Skeletal muscle tissue (tissue), 4 donors: ENCODE results near the gene CIAO2B. TPM values are rescaled to one million over a fixed set of nuclear protein-coding genes. Genes with fewer than 3 reads are reported as not detected.

Source experiments
- H3K27ac ChIP-seq: one replicate; pipeline ENCODE4 v1.7.0; 2013; ENCODE audit warnings: mild to moderate bottlenecking, low read depth, low read length, inconsistent platforms
- H3K27me3 ChIP-seq, 3 donors: one replicate each; pipeline ENCODE4 v1.7.0; 2013; ENCODE audit warnings: low read length in 3 of 3; ENCODE audit not compliant: control insufficient read depth in 3 of 3, insufficient read depth in 3 of 3
- H3K36me3 ChIP-seq, 3 donors: one replicate each; pipeline ENCODE4 v1.7.0; 2013; ENCODE audit warnings: low read length in 3 of 3; ENCODE audit not compliant: control insufficient read depth in 3 of 3, insufficient read depth in 3 of 3
- H3K4me1 ChIP-seq, 3 donors: one replicate each; pipeline ENCODE4 v1.7.0; 2013; ENCODE audit warnings: low read length in 3 of 3, mild to moderate bottlenecking in 3 of 3; ENCODE audit not compliant: control insufficient read depth in 3 of 3, insufficient read depth in 3 of 3
- H3K4me3 ChIP-seq, 3 donors: one replicate each; pipeline ENCODE4 v1.7.0; 2013; ENCODE audit warnings: low read length in 3 of 3
- H3K9ac ChIP-seq, 3 donors: one replicate each; pipeline ENCODE4 v1.7.0; 2013; ENCODE audit warnings: low read length in 3 of 3, mild to moderate bottlenecking in 3 of 3, moderate library complexity in 2 of 3, low read depth in 1 of 3
- H3K9me3 ChIP-seq, 3 donors: one replicate each; pipeline ENCODE4 v1.7.0; 2013; ENCODE audit warnings: low read length in 3 of 3; ENCODE audit not compliant: control insufficient read depth in 3 of 3
- total RNA-seq: library from RNA; depleted of rRNA; stranded (reverse); fragments of >200 nt; gene quantifications from one replicate; pipeline ENCODE4 v1.2.3, GENCODE V29; 2014
- donor health status: Osteomylitis.

CIAO2B gene
- total RNA-seq, 1 donor from 2014 or later, result 95.0 TPM

- H3K36me3 ChIP-seq, result peaks cover 11 to 19% (median 13%) of the 10 kb centered on the region in 3 donors
- no peak overlapping the region for H3K9ac ChIP-seq
- no peaks in the 10 kb centered on the region for H3K27me3 ChIP-seq
- H3K4me1 ChIP-seq, result peaks cover 60 to 80% (median 71%) of the 10 kb centered on the region in 3 donors
- no peak overlapping the region for H3K27ac ChIP-seq
- no peaks in the 10 kb centered on the region for H3K9me3 ChIP-seq
- H3K4me3 ChIP-seq, result no peak overlapping the region
Measured at GRCh38 chr16:66931665-66932064, 2.5 kb downstream of the CIAO2B start.

DNA sequence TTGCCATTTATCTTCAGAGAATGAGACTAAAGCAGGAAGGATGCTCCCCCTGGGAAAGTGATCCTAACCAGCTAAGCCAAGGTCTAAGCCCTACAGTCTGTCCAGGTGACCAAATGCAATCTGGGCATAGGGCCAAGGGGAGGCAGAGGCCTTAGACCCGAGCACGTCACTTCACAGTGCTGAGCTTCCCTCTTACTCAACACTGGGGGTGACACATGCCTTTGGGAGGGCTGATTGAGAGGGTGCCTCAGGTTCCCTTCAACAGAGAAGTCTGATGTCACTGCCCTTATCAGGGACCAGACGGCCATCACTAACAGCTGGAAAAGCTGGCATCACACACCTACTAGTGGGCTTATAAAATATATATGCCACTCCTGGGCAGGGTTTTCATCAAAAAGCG lies 4.0 kb downstream of the CIAO2B start:
- Histone ChIP-seq H3K27me3 (no peaks in the 10 kb centered on the region), H3K9ac (peak overlapping the region in 2 of 3 donors; percentile 29 to 50), H3K27ac (peak overlapping the region; percentile 98), H3K4me1 (peaks cover 54 to 79% (median 69%) of the 10 kb centered on the region in 3 donors), H3K9me3 (no peaks in the 10 kb centered on the region), H3K4me3 (no peak overlapping the region), H3K36me3 (peaks cover 11 to 19% (median 13%) of the 10 kb centered on the region in 3 donors)

DNA sequence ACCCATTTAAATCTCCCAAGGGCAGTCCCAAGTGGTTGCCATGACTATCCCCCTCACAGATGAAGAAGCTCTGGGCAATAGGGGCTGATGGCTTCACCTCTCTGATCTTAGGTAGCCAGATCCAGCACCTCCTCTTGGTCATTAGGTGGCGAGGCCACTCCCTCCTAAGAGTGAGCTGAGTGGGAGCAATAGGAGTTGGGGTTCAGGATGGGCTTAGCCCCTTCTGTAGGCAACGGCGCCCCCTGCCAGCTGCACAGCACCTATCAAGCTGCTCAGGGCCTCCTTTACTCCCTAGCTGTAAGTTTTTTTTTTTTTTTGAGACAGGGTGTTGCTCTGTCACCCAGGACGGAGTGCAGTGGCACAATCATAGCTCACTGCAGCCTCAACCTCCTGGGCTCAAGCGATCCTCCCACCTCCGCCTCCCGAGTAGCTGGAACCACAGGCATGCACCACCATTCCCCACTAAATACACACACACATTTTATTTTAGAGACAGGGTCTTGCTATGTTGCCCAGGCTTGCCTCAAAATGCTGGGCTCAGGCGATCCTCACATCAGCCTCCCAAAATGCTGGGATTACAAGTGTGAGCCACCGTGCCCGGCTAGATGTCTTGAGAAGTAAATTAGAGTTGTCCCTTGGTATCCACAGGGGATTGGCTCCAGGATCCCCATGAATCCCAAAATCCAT lies 5.4 kb downstream of the CIAO2B start:
- Histone ChIP-seq H3K36me3 (peaks cover 15 to 23% (median 15%) of the 10 kb centered on the region in 3 donors), H3K27ac (peak overlapping the region; percentile 98), H3K9ac (peak overlapping the region; percentile 42 to 73 (median 69)), H3K27me3 (no peaks in the 10 kb centered on the region), H3K9me3 (no peaks in the 10 kb centered on the region), H3K4me1 (peaks cover 54 to 78% (median 71%) of the 10 kb centered on the region in 3 donors), H3K4me3 (peak overlapping the region; percentile 1 to 54 (median 42))

- H3K9me3 ChIP-seq, result no peaks in the 10 kb centered on the region
- peaks cover 21 to 30% (median 23%) of the 10 kb centered on the region in 3 donors for H3K36me3 ChIP-seq
- peaks cover 51 to 78% (median 71%) of the 10 kb centered on the region in 3 donors for H3K4me1 ChIP-seq
- peak overlapping the region; percentile 1 to 84 (median 54) for H3K4me3 ChIP-seq
- peaks cover 0 to 5% (median 0%) of the 10 kb centered on the region in 3 donors for H3K27me3 ChIP-seq
- peak overlapping the region; percentile 98 for H3K27ac ChIP-seq
- H3K9ac ChIP-seq, result peak overlapping the region; percentile 69 to 79 (median 73)
Measured at GRCh38 chr16:66927918-66928649, 6.1 kb downstream of the CIAO2B start.

DNA sequence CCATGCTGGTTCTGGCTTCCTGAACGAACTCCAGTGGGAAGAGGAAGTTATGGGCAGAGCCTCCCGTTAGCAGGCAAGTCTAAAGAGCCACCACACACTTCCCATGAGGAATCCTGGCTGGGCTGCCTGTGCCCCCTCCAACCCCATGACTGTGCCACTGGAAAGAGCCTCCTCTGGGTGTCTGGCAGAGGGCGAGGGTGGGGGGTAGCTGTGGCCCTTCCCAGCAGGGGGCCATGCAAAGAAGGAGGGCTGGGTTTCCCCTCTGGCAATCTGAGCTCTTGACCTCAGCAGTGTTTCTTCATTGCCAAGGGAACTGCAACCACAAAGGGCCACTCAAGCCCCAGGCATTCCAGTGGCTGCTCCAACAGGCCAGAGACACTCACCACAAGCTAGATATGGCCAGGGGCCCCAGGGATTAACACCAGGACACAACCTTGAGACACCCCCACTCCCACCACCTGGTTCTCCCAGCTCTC lies 7.2 kb downstream of the CIAO2B start:
- peaks cover 0 to 7% (median 0%) of the 10 kb centered on the region in 3 donors for H3K27me3 ChIP-seq
- H3K36me3 ChIP-seq, result peaks cover 14 to 29% (median 15%) of the 10 kb centered on the region in 3 donors
- H3K4me3 ChIP-seq, result peak overlapping the region in 1 of 3 donors; percentile 84
- H3K27ac ChIP-seq, result peak overlapping the region; percentile 98
- peaks cover 44 to 75% (median 69%) of the 10 kb centered on the region in 3 donors for H3K4me1 ChIP-seq
- no peaks in the 10 kb centered on the region for H3K9me3 ChIP-seq
- peak overlapping the region; percentile 79 to 91 (median 91) for H3K9ac ChIP-seq

DNA sequence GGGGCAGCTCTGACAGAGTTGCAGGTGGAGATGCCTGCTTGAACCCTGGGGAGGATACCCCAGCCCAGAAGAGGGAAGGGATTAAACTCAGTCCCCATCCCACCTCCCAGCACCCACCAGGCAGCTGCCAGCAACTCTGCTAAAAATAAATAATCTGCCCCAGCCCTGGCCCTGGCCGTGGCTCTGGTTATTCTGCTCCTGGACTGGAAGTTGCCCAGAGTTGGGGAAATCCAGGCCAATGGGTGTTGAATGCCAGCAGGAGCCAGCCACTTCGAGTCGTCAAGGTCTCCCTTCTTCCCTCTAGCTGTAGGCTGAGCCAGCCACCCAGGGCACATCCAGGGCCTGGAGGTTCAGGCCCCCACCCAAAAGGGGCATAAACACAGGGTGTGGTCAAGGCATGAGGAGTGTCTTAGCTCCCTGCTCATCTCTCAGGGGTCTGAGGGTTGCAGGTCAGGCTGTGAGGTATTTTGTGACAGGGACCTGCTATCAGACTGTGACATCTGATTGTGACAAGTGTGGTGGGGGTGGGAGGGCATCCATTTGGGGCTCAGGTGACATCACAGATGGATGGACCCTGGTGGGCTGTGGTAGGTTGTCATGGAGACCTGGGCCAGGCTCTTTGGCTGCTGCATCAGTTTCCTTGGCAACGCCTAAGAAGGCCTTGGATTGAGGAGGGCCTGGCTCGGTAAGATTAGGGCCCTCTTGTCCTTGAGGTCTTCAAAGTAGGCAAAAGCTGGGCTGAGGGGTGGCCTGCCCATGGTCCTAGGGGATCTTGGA lies 7.8 kb downstream of the CIAO2B start:
- H3K4me1 ChIP-seq, result peaks cover 47 to 79% (median 75%) of the 10 kb centered on the region in 3 donors

DNA sequence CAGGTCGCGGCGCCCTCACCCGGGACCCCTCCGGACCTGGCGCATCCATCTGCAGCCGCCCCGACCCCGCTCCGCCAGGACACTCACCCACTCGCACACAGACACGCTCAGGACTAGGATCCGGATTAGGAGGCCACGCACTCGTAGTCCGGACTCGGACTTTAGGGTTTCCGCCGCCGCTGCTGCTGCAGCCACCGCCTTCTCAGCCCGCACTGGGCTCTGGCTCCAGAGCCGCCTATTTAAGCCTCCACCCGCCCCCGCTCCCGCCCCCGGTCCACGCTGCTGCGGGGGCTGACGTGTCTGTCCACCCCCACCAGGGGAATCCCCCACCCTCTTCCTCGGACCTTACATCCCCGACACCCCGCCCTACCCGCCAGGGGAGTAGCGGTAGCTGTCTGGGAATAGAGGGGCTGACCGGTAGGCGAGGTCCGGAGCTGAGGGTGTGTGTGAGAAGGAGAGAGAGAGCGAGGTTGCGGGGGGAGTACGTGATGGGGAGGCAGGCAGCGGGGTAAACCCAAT lies 8.8 kb downstream of the CIAO2B start, which contains the start of gene RRAD:
Gene RRAD (minus strand): TSS at position 214 of the 519 bp plus-strand sequence. CDS start 356 bp downstream, outside the sequence.
- peak within 1 kb of the TSS; percentile 79 to 91 (median 91) for H3K9ac ChIP-seq
- H3K9me3 ChIP-seq, result no peaks in the 10 kb centered on the region
- peak within 1 kb of the TSS; percentile 98 for H3K27ac ChIP-seq
- peaks cover 13 to 24% (median 15%) of the 10 kb centered on the region in 3 donors for H3K36me3 ChIP-seq
- H3K4me1 ChIP-seq, result peaks cover 53 to 83% (median 82%) of the 10 kb centered on the region in 3 donors
- peak within 1 kb of the TSS; percentile 82 to 88 (median 84) for H3K4me3 ChIP-seq
- H3K27me3 ChIP-seq, result peaks cover 0 to 7% (median 0%) of the 10 kb centered on the region in 3 donors

More for the DNA sequence above, 7.8 kb downstream of the CIAO2B start:
- H3K27ac ChIP-seq, result peak overlapping the region; percentile 98
- H3K36me3 ChIP-seq, result peaks cover 13 to 28% (median 15%) of the 10 kb centered on the region in 3 donors
- H3K4me3 ChIP-seq, result peak overlapping the region; percentile 78 to 84 (median 82)
- H3K9ac ChIP-seq, result peak overlapping the region; percentile 79 to 91 (median 91)
- H3K27me3 ChIP-seq, result peaks cover 0 to 7% (median 0%) of the 10 kb centered on the region in 3 donors
- H3K9me3 ChIP-seq, result no peaks in the 10 kb centered on the region

DNA sequence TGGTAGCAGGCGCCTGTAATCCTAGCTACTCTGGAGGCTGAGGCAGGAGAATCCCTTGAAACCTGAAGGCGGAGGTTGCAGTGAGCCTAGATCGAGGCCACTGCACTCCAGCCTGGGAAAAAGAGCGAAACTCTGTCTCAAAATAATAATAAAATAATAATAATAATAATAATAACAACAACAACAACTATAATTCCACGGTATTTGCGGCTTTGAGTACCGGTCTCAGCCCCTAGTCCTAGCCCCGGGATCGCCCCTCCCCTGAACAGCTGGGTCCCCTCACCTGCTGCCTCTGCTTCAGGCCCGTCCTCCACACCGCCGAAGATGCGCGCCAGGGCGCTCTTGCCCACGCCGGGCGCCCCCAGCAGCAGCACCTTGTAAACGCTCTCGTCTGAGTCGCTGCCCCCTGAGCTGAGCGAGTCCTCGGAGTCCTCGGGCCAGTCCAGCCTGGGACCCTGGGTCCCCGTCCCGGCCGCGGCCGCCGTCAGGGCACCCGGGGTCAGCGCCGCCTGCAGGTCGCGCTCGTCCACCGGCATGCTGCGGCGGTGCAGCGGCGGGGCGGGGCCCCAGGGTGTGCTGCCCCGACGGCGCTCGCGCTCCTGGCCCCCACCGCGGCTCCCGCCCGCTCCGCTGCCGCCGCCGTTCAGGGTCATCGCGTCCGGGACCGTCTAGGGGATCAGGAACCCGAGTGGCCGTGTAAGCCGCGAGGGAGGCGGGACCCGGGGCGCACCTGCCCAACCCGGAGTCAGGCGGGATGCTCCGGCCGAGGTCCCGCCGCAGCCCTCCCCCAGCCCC lies 9.5 kb downstream of the CIAO2B start:
- Histone ChIP-seq H3K4me1 (peaks cover 56 to 84% (median 81%) of the 10 kb centered on the region in 3 donors), H3K4me3 (peak overlapping the region; percentile 82 to 88 (median 84)), H3K27ac (peak overlapping the region; percentile 98), H3K36me3 (peaks cover 13 to 24% (median 15%) of the 10 kb centered on the region in 3 donors), H3K27me3 (peaks cover 0 to 7% (median 0%) of the 10 kb centered on the region in 3 donors), H3K9me3 (no peaks in the 10 kb centered on the region), H3K9ac (peak overlapping the region; percentile 79 to 91 (median 89))
